Common myeloid progenitor, CD34-positive (primary cell): ENCODE measurements around the gene LAYN.

Experiments used
- CTCF ChIA-PET: fragments of 350-600 bp; sonication (Branson Sonifier 250); formaldehyde crosslinking; loops from one replicate; lab custom pipeline; 2021; ENCODE audit warnings: antibody characterized with exemption; lab: Charles Lee
- POLR2A ChIA-PET: fragments of 350-600 bp; sonication (Branson Sonifier 250); formaldehyde crosslinking; loops from one replicate; lab custom pipeline; 2021; ENCODE audit warnings: antibody characterized with exemption; lab: Charles Lee
- DNase-seq, 3 donors: peaks; one replicate each; pipeline versions ENCODE4 v3.0.0 to v3.0.0-alpha.2; 2013
- H3K27ac ChIP-seq, 2 experiments: 1 replicate in 1 of 2; 2 replicates in 1 of 2; pipeline ENCODE4 v1.7.0; 2013; ENCODE audit warnings: inconsistent platforms in 2 of 2, low read length in 2 of 2, mild to moderate bottlenecking in 2 of 2, low read depth in 1 of 2, moderate library complexity in 1 of 2; ENCODE audit not compliant: severe bottlenecking in 2 of 2, insufficient read depth in 1 of 2, poor library complexity in 1 of 2
- H3K27me3 ChIP-seq, 5 experiments: replicated peaks in 2 of 5; 1 replicate in 3 of 5; 2 replicates in 2 of 5; pipeline versions ENCODE4 v1.6.1 to v1.7.0; 2013; ENCODE audit warnings: low read length in 4 of 5, mild to moderate bottlenecking in 2 of 5, moderate library complexity in 2 of 5, inconsistent platforms in 1 of 5; ENCODE audit not compliant: insufficient read depth in 5 of 5, control insufficient read depth in 4 of 5
- H3K36me3 ChIP-seq, 4 experiments: 1 replicate in 2 of 4; 2 replicates in 2 of 4; pipeline versions ENCODE4 v1.6.1 to v1.7.0; 2013; ENCODE audit warnings: low read length in 3 of 4, control low read depth in 1 of 4, mild to moderate bottlenecking in 1 of 4; ENCODE audit not compliant: control insufficient read depth in 4 of 4, insufficient read depth in 4 of 4
- H3K4me1 ChIP-seq, 4 experiments: 1 replicate in 3 of 4; 2 replicates in 1 of 4; pipeline versions ENCODE4 v1.6.1 to v1.7.1; 2013; ENCODE audit warnings: low read length in 3 of 4, mild to moderate bottlenecking in 3 of 4, control low read depth in 1 of 4, inconsistent platforms in 1 of 4, moderate library complexity in 1 of 4; ENCODE audit not compliant: control insufficient read depth in 4 of 4, insufficient read depth in 4 of 4; ENCODE audit errors: control extremely low read depth in 1 of 4
- H3K4me3 ChIP-seq, 7 experiments: 1 replicate in 4 of 7; 2 replicates in 3 of 7; pipeline versions ENCODE4 v1.5.1 to v1.7.0; 2013; ENCODE audit warnings: mild to moderate bottlenecking in 7 of 7, low read length in 6 of 7, moderate library complexity in 6 of 7, inconsistent platforms in 2 of 7, low read depth in 2 of 7, control low read depth in 1 of 7; ENCODE audit not compliant: insufficient read depth in 4 of 7, control insufficient read depth in 1 of 7; ENCODE audit errors: extremely low read depth in 1 of 7
- H3K9me3 ChIP-seq, 5 experiments: 1 replicate in 4 of 5; 2 replicates in 1 of 5; pipeline versions ENCODE4 v1.6.1 to v1.7.1; 2013; ENCODE audit warnings: low read length in 4 of 5, mild to moderate bottlenecking in 2 of 5, inconsistent platforms in 1 of 5, low read depth in 1 of 5, moderate library complexity in 1 of 5; ENCODE audit not compliant: control insufficient read depth in 4 of 5, insufficient read depth in 2 of 5; ENCODE audit errors: control extremely low read depth in 1 of 5
- WGBS: methylation state at CpG from one replicate; pipeline ENCODE4 v1.1.5; 2013; ENCODE audit not compliant: insufficient coverage; 5-methylcytosine and 5-hydroxymethylcytosine counted together

Gene LAYN

DNA sequence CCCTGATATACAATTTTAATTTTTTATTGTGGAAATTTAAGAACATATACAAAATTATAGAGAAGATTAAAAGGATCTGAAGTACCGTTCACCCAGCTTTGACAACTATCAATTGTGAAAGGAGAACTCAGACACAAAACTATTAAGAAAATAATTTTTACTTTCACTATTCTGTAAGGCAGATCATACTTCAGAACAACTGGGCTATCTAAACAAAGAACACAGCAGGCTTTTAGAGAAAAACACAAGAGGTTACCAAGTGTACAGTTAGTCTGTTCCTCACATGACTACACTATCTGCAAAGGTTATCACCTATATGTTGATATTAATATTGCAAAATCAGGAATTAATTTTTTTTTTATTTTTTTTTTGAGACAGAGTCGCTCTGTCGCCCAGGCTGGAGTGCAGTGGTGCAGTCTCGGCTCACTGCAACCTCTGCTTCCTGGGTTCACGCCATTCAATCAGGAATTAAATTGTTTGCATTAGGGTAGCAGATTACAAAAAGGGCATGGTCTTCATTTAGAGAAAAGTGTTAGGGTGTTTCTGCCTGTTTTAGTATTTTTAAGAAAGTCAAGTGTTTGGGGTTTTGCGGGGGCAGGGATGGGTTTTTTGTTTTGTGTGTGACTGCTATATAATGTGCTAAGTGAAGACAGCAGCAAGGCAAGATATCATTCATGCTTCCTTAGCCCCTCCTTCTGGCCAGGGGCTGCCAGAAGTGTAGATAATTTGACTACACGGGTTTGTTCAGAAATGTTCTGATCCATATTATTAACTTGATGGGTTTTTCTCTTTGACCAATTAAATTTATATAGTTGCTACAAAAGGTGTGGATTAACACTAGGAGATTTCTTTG lies 34.1 kb downstream of the LAYN start:
- WGBS = 60% methylated on average over 5 of the region's 7 CpGs
- Histone ChIP-seq H3K4me3 (peak overlapping the region in 3 of 7 experiments; percentile 1 to 51 (median 20)), H3K9me3 (no peaks in the 10 kb centered on the region), H3K27me3 (no peaks in the 10 kb centered on the region), H3K4me1 (peaks cover 2 to 28% (median 8%) of the 10 kb centered on the region in 4 experiments), H3K36me3 (no peaks in the 10 kb centered on the region), H3K27ac (no peak overlapping the region)
- CTCF ChIA-PET = interaction anchor here (0.8 to 1.1 kb wide), 3 partner anchors 22 to 204 kb away, joined by 3 to 4 read pairs (median 4); no protein-coding TSS in a partner anchor
- DNase-seq = peak in 1 of 3 donors; percentile 33
- POLR2A ChIA-PET = no interaction called here

DNA sequence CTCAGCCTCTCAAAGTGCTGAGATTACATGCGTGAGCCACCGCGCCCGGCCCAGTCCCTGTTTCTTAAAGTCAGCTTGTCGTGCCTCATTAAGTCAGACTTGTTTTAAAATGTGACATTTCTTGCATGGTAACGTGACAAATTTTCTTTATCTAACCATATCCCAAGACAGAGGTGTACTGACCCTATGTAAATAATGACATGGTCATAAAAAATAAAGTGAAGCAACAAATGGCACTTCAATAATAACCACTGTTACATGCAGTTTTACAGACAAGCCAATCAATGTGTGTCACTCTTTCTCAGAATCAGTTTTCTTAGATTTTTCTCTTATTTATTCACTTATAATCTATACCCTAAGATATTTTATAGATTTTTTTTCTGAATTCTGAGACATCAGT lies 35.2 kb downstream of the LAYN start:
- Histone ChIP-seq H3K27ac (no peak overlapping the region), H3K4me3 (no peak overlapping the region), H3K27me3 (no peaks in the 10 kb centered on the region), H3K9me3 (no peaks in the 10 kb centered on the region), H3K4me1 (peaks cover 2 to 28% (median 8%) of the 10 kb centered on the region in 4 experiments), H3K36me3 (no peaks in the 10 kb centered on the region)
- ChIA-PET CTCF (no interaction called here), POLR2A (no interaction called here)
- WGBS = 97% methylated on average over 4 of the region's 6 CpGs
- no peak for DNase-seq

DNA sequence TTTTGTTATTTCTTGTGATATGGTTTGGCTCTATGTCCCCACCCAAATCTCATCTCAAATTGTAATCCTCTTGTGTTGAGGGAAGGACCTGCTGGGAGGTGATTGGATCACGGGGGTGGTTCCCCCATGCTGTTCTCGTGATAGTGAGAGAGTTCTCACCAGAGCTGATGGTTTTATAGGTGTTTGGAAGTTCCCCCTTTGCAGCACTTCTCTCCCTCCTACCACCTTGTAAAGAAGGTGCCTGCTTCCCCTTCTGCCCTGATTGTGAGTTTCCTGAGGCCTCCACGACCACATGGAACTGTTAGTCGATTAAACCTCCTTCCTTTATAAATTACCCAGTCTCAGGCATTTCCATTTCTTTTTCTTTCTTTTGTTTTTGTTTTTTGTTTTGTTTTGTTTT lies 37.3 kb downstream of the LAYN start:
- no peaks in the 10 kb centered on the region for H3K9me3 ChIP-seq
- peaks cover 15 to 39% (median 18%) of the 10 kb centered on the region in 4 experiments for H3K4me1 ChIP-seq
- 20% methylated on average over 1 of the region's 4 CpGs for WGBS
- CTCF ChIA-PET = interaction anchor here (1.2 kb wide), 1 partner anchor 12 kb away, joined by 5 read pairs; no protein-coding TSS in a partner anchor
- DNase-seq = peak in 2 of 3 donors; percentile 79 to 88
- no peak overlapping the region for H3K4me3 ChIP-seq
- no peaks in the 10 kb centered on the region for H3K36me3 ChIP-seq
- POLR2A ChIA-PET = no interaction called here
- no peak overlapping the region for H3K27ac ChIP-seq
- no peaks in the 10 kb centered on the region for H3K27me3 ChIP-seq

DNA sequence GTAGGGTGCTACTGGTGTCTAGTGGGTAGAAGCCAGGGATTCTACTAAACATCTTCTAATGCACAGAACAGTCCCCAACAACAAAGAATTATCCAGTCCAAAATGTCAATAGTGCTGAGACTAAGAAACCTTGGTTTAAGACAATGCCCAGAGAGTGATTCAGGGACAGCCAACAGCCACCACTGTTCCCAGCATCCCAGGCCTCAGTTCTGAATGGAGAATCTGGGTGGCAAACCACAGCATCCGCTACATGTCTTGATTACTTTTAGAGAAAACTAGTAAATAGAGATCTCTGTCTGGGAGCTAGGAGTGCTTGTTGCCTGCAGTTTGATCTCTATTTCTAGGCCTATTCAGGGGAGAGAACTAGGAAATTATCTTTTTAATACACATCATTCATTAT lies 40.8 kb downstream of the LAYN start:
- Histone ChIP-seq H3K27me3 (no peaks in the 10 kb centered on the region), H3K36me3 (no peaks in the 10 kb centered on the region), H3K27ac (peak overlapping the region in 1 of 2 experiments; percentile 15), H3K9me3 (no peaks in the 10 kb centered on the region), H3K4me3 (no peak overlapping the region), H3K4me1 (peaks cover 18 to 43% (median 26%) of the 10 kb centered on the region in 4 experiments)
- no peak for DNase-seq
- POLR2A ChIA-PET = no interaction called here
- WGBS = 100% methylated on average over 1 of the region's 1 CpG
- CTCF ChIA-PET = interaction anchor here (1.4 to 3.1 kb wide), 3 partner anchors 15 to 196 kb away, joined by 6 to 10 read pairs (median 7); no protein-coding TSS in a partner anchor

DNA sequence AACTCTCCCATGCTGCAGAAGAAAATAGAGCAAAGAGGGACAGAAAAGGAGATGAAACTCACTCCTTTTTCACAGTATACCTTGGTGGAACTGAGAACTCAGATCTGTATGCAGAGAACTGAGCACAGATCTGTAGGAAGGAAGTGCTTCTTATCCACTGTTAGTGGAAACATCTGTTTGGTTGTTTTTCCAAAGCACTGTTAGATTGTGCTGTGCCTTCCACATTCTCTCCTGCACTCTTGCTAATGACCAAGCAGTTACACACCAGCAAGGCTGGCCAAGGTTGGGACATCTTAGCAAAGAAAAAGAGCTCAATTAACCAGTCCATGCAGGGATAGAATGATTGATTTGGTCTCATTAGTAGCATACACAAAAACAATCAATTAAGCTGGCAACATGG lies 41.6 kb downstream of the LAYN start:
- peak overlapping the region in 2 of 7 experiments; percentile 11 to 31 for H3K4me3 ChIP-seq
- peak overlapping the region; percentile 15 to 16 for H3K27ac ChIP-seq
- ChIA-PET POLR2A (interaction anchor here (0.7 kb wide), 1 partner anchor 185 kb away, joined by 3 read pairs; no protein-coding TSS in a partner anchor), CTCF (interaction anchor here (1.4 to 3.1 kb wide), 3 partner anchors 15 to 195 kb away, joined by 6 to 10 read pairs (median 7); no protein-coding TSS in a partner anchor)
- H3K36me3 ChIP-seq = no peaks in the 10 kb centered on the region
- peak in 2 of 3 donors; percentile 73 to 85 for DNase-seq
- H3K27me3 ChIP-seq = no peaks in the 10 kb centered on the region
- no peaks in the 10 kb centered on the region for H3K9me3 ChIP-seq
- peaks cover 18 to 43% (median 26%) of the 10 kb centered on the region in 4 experiments for H3K4me1 ChIP-seq

DNA sequence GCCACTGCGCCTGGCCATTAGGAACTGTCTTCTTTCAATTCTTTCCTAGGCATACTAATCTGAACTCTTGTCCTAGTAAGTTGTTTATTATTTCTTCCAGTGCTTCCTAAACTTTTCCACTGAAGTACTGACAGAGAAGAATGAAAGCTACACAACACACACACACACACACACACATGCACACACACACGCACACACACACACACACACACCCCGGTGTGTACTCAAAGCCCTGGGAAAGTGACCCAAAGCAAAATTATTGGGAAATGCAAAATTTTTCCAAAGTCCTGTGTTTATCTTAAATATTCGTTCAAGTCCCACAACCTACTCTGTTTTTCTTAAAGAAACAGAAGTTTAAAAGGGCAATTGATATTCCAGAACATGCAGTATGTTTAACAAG lies 42.4 kb downstream of the LAYN start:
- H3K4me1 ChIP-seq = peaks cover 18 to 42% (median 26%) of the 10 kb centered on the region in 4 experiments
- H3K4me3 ChIP-seq = no peak overlapping the region
- H3K27ac ChIP-seq = peak overlapping the region; percentile 16 to 49
- CTCF ChIA-PET = interaction anchor here (1.4 to 3.1 kb wide), 4 partner anchors 14 to 259 kb away, joined by 3 to 10 read pairs (median 6); no protein-coding TSS in a partner anchor
- DNase-seq = no peak
- no peaks in the 10 kb centered on the region for H3K27me3 ChIP-seq
- H3K36me3 ChIP-seq = no peaks in the 10 kb centered on the region
- 67% methylated on average over 1 of the region's 4 CpGs for WGBS
- POLR2A ChIA-PET = interaction anchor here (0.7 kb wide), 1 partner anchor 184 kb away, joined by 3 read pairs; no protein-coding TSS in a partner anchor
- no peaks in the 10 kb centered on the region for H3K9me3 ChIP-seq
